Activated CD4-positive, alpha-beta memory T cell treated with anti-CD3 and anti-CD28 coated beads, Interleukin-2, amount 10 ng/mL, durations not matched to agents 7 days and 5 days (primary cell): ENCODE data around the gene CORO1A. TPM values are rescaled to one million over a fixed set of nuclear protein-coding genes. Genes with fewer than 3 reads are reported as not detected.
A peak's percentile ranks its signal among the peaks of the same experiment; 100 is the strongest.
"Not testable (repeated sequence)": the region's sequence is repeated elsewhere in the genome, so short reads cannot be mapped to it uniquely, and the experiment has no call there.

Experiments
- CTCF ChIA-PET: fragments of 350-600 bp; sonication (Branson Sonifier 250); formaldehyde crosslinking; loops from one replicate; lab custom pipeline; 2021; ENCODE audit warnings: antibody characterized with exemption, inconsistent platforms; lab: Charles Lee
- POLR2A ChIA-PET: fragments of 350-600 bp; sonication (Branson Sonifier 250); formaldehyde crosslinking; loops from one replicate; lab custom pipeline; 2021; ENCODE audit warnings: antibody characterized with exemption; lab: Charles Lee
- DNase-seq: peaks from one replicate; pipeline ENCODE4 v3.0.0-alpha.2; 2020
- H3K27ac Mint-ChIP-seq: one replicate; pipeline ENCODE4 v1.8.0; 2021; ENCODE audit warnings: mild to moderate bottlenecking, mixed read lengths
- H3K27me3 Mint-ChIP-seq: one replicate; pipeline ENCODE4 v1.8.0; 2021; ENCODE audit warnings: mixed read lengths
- H3K36me3 Mint-ChIP-seq: one replicate; pipeline ENCODE4 v1.8.0; 2021; ENCODE audit warnings: low read depth, mixed read lengths
- H3K4me1 Mint-ChIP-seq: one replicate; pipeline ENCODE4 v1.8.0; 2021; ENCODE audit warnings: mixed read lengths
- H3K4me3 Mint-ChIP-seq: one replicate; pipeline ENCODE4 v1.8.0; 2021; ENCODE audit warnings: mild to moderate bottlenecking, mixed read lengths
- H3K9me3 Mint-ChIP-seq: one replicate; pipeline ENCODE4 v1.8.0; 2021; ENCODE audit warnings: mixed read lengths
- total RNA-seq, 2 experiments: library from RNA; stranded (reverse); gene quantifications; one replicate each; pipeline ENCODE4 v1.2.3, GENCODE V29; 2021

The CORO1A gene
- total RNA-seq, 2 experiments from 2014 or later = 1,737 to 1,754 TPM

GRCh38 chr16:30149250-30149930, 34.0 kb upstream of the CORO1A start:
- POLR2A ChIA-PET = no interaction called here
- no peak overlapping the region for H3K4me3 Mint-ChIP-seq

GRCh38 chr16:30151091-30151490, 32.3 kb upstream of the CORO1A start:
- Mint-ChIP-seq H3K9me3 (peaks cover 19% of the 10 kb centered on the region), H3K27me3 (peaks cover 2% of the 10 kb centered on the region), H3K36me3 (peaks cover 13% of the 10 kb centered on the region), H3K27ac (no peak overlapping the region), H3K4me3 (no peak overlapping the region), H3K4me1 (no peaks in the 10 kb centered on the region)
- ChIA-PET CTCF (no interaction called here), POLR2A (interaction anchor here (1.0 kb wide), 1 partner anchor 32 kb away, joined by 3 read pairs; the partner anchor contains the start of gene CORO1A)
- DNase-seq = no peak

More at GRCh38 chr16:30149250-30149930, 34.0 kb upstream of the CORO1A start:
- Mint-ChIP-seq H3K4me1 (no peaks in the 10 kb centered on the region), H3K9me3 (peaks cover 20% of the 10 kb centered on the region), H3K27ac (no peak overlapping the region), H3K36me3 (peaks cover 13% of the 10 kb centered on the region), H3K27me3 (peaks cover 2% of the 10 kb centered on the region)
- CTCF ChIA-PET = no interaction called here
- no peak for DNase-seq

GRCh38 chr16:30152517-30152916, 30.9 kb upstream of the CORO1A start:
- no peak overlapping the region for H3K27ac Mint-ChIP-seq
- H3K4me3 Mint-ChIP-seq = no peak overlapping the region
- peaks cover 13% of the 10 kb centered on the region for H3K36me3 Mint-ChIP-seq
- H3K9me3 Mint-ChIP-seq = peaks cover 19% of the 10 kb centered on the region
- no peaks in the 10 kb centered on the region for H3K4me1 Mint-ChIP-seq
- peaks cover 2% of the 10 kb centered on the region for H3K27me3 Mint-ChIP-seq
- CTCF ChIA-PET = interaction anchor here (0.6 to 0.8 kb wide), 2 partner anchors 16 to 59 kb away, joined by 3 read pairs; no protein-coding TSS in a partner anchor
- POLR2A ChIA-PET = interaction anchor here (1.2 kb wide), 1 partner anchor 12 kb away, joined by 3 read pairs; no protein-coding TSS in a partner anchor
- no peak for DNase-seq

GRCh38 chr16:30155188-30155587, 28.2 kb upstream of the CORO1A start:
- Mint-ChIP-seq H3K27ac (no peak overlapping the region), H3K36me3 (no peaks in the 10 kb centered on the region), H3K4me3 (no peak overlapping the region), H3K4me1 (peaks cover 1% of the 10 kb centered on the region), H3K27me3 (peaks cover 2% of the 10 kb centered on the region), H3K9me3 (peaks cover 6% of the 10 kb centered on the region)
- ChIA-PET POLR2A (interaction anchor here (0.7 kb wide), 1 partner anchor 28 kb away, joined by 3 read pairs; the partner anchor contains the start of gene CORO1A), CTCF (interaction anchor here (0.7 kb wide), 1 partner anchor 212 kb away, joined by 3 read pairs; no protein-coding TSS in a partner anchor)
- no peak for DNase-seq

- no peak overlapping the region for H3K4me3 Mint-ChIP-seq
- DNase-seq = no peak
- H3K36me3 Mint-ChIP-seq = no peaks in the 10 kb centered on the region
- no peaks in the 10 kb centered on the region for H3K27me3 Mint-ChIP-seq
- POLR2A ChIA-PET = no interaction called here
- H3K4me1 Mint-ChIP-seq = peaks cover 2% of the 10 kb centered on the region
- no peak overlapping the region for H3K27ac Mint-ChIP-seq
- no peaks in the 10 kb centered on the region for H3K9me3 Mint-ChIP-seq
- CTCF ChIA-PET = interaction anchor here (0.8 to 1.1 kb wide), 2 partner anchors 21 to 45 kb away, joined by 3 to 4 read pairs; no protein-coding TSS in a partner anchor
Measured at GRCh38 chr16:30157214-30157613, 26.2 kb upstream of the CORO1A start.

- Mint-ChIP-seq H3K27me3 (no peaks in the 10 kb centered on the region), H3K4me1 (peaks cover 40% of the 10 kb centered on the region), H3K27ac (no peak overlapping the region), H3K36me3 (no peaks in the 10 kb centered on the region), H3K9me3 (no peaks in the 10 kb centered on the region), H3K4me3 (no peak overlapping the region)
- no peak for DNase-seq
- ChIA-PET CTCF (interaction anchor here (0.7 to 0.8 kb wide), 2 partner anchors 9 to 20 kb away, joined by 3 to 5 read pairs; no protein-coding TSS in a partner anchor), POLR2A (interaction anchor here (0.8 kb wide), 1 partner anchor 22 kb away, joined by 3 read pairs; no protein-coding TSS in a partner anchor)
Measured at GRCh38 chr16:30163538-30163937, 19.9 kb upstream of the CORO1A start.

GRCh38 chr16:30166202-30166902, 17.1 kb upstream of the CORO1A start:
- POLR2A ChIA-PET = no interaction called here
- peaks cover 39% of the 10 kb centered on the region for H3K4me1 Mint-ChIP-seq
- no peaks in the 10 kb centered on the region for H3K36me3 Mint-ChIP-seq
- CTCF ChIA-PET = interaction anchor here (0.7 kb wide), 1 partner anchor 74 kb away, joined by 4 read pairs; no protein-coding TSS in a partner anchor
- peak; percentile 18 for DNase-seq
- H3K9me3 Mint-ChIP-seq = no peaks in the 10 kb centered on the region
- peak overlapping the region; percentile 6 for H3K4me3 Mint-ChIP-seq
- peak overlapping the region; percentile 73 for H3K27ac Mint-ChIP-seq
- no peaks in the 10 kb centered on the region for H3K27me3 Mint-ChIP-seq

- DNase-seq, H3K9me3 Mint-ChIP-seq, H3K27me3 Mint-ChIP-seq, H3K4me3 Mint-ChIP-seq, POLR2A ChIA-PET, H3K36me3 Mint-ChIP-seq, H3K27ac Mint-ChIP-seq: not testable (repeated sequence)
- H3K4me1 Mint-ChIP-seq = peaks cover 29% of the 10 kb centered on the region
- CTCF ChIA-PET = interaction anchor here (1.1 kb wide), 1 partner anchor 16 kb away, joined by 3 read pairs; no protein-coding TSS in a partner anchor
Measured at GRCh38 chr16:30168746-30169145, 14.7 kb upstream of the CORO1A start.

GRCh38 chr16:30169416-30169815, 14.0 kb upstream of the CORO1A start:
- H3K4me3 Mint-ChIP-seq, H3K9me3 Mint-ChIP-seq, CTCF ChIA-PET, H3K27me3 Mint-ChIP-seq, H3K27ac Mint-ChIP-seq, POLR2A ChIA-PET, H3K36me3 Mint-ChIP-seq, DNase-seq: not testable (repeated sequence)
- H3K4me1 Mint-ChIP-seq = peaks cover 28% of the 10 kb centered on the region

- H3K27ac Mint-ChIP-seq, H3K4me3 Mint-ChIP-seq, H3K9me3 Mint-ChIP-seq, H3K36me3 Mint-ChIP-seq, DNase-seq, H3K27me3 Mint-ChIP-seq, CTCF ChIA-PET, POLR2A ChIA-PET: not testable (repeated sequence)
- H3K4me1 Mint-ChIP-seq = peaks cover 20% of the 10 kb centered on the region
Measured at GRCh38 chr16:30170145-30170544, 13.3 kb upstream of the CORO1A start.

GRCh38 chr16:30173054-30173453, 10.3 kb upstream of the CORO1A start:
- H3K4me3 Mint-ChIP-seq = no peak overlapping the region
- POLR2A ChIA-PET = no interaction called here
- CTCF ChIA-PET = interaction anchor here (0.7 kb wide), 2 partner anchors 10 to 234 kb away, joined by 3 to 5 read pairs; partner anchors contain the start of gene ZNF771
- DNase-seq = no peak
- H3K36me3 Mint-ChIP-seq = no peaks in the 10 kb centered on the region
- H3K27ac Mint-ChIP-seq = no peak overlapping the region
- H3K27me3 Mint-ChIP-seq = no peaks in the 10 kb centered on the region
- H3K9me3 Mint-ChIP-seq = no peaks in the 10 kb centered on the region
- H3K4me1 Mint-ChIP-seq = no peaks in the 10 kb centered on the region

GRCh38 chr16:30176876-30177275, 6.5 kb upstream of the CORO1A start:
- not testable (repeated sequence) for H3K36me3 Mint-ChIP-seq, H3K4me3 Mint-ChIP-seq, H3K27me3 Mint-ChIP-seq, H3K4me1 Mint-ChIP-seq, DNase-seq, H3K27ac Mint-ChIP-seq, H3K9me3 Mint-ChIP-seq
- ChIA-PET CTCF (interaction anchor here (0.6 to 0.7 kb wide), 2 partner anchors 12 to 56 kb away, joined by 5 to 6 read pairs; no protein-coding TSS in a partner anchor), POLR2A (interaction anchor here (1.7 kb wide), 1 partner anchor 9 kb away, joined by 4 read pairs; no protein-coding TSS in a partner anchor)

- no peak overlapping the region for H3K4me3 Mint-ChIP-seq
- H3K9me3 Mint-ChIP-seq = no peaks in the 10 kb centered on the region
- ChIA-PET POLR2A (no interaction called here), CTCF (interaction anchor here (0.7 to 2.4 kb wide), 4 partner anchors 22 to 419 kb away, joined by 3 to 8 read pairs (median 4); no protein-coding TSS in a partner anchor)
- DNase-seq = no peak
- no peaks in the 10 kb centered on the region for H3K27me3 Mint-ChIP-seq
- H3K4me1 Mint-ChIP-seq = peaks cover 13% of the 10 kb centered on the region
- H3K36me3 Mint-ChIP-seq = peaks cover 4% of the 10 kb centered on the region
- H3K27ac Mint-ChIP-seq = no peak overlapping the region
Measured at GRCh38 chr16:30179195-30179594, 4.2 kb upstream of the CORO1A start.
